GM18951 (cell line): ENCODE results near the gene GUCA1A.
"Not testable (repeated sequence)": the region's sequence is repeated elsewhere in the genome, so short reads cannot be mapped to it uniquely, and the experiment has no call there.

ENCODE experiments used
- POLR2A ChIP-seq: IDR thresholded peaks from 4 replicates; pipeline ENCODE4 v1.6.1; 2011; ENCODE audit warnings: mild to moderate bottlenecking; ENCODE audit not compliant: insufficient read length, insufficient read depth; ENCODE audit errors: extremely low read depth
- in situ Hi-C: fragments of 300-500 bp; cut with MboI; formaldehyde crosslinking; loops from one replicate; pipeline ENCODE4 v1.12.0; 2022; ENCODE audit warnings: low sequenced_read_pairs, mixed read lengths, inconsistent platforms; ENCODE audit not compliant: unreplicated experiment

Gene GUCA1A

GRCh38 chr6:42155293-42155692 lies 17.9 kb upstream of the GUCA1A start:
- in situ Hi-C loops, result no loop called here
- TF ChIP-seq POLR2A, result no peak

GRCh38 chr6:42156638-42157037 lies 16.5 kb upstream of the GUCA1A start:
- TF ChIP-seq POLR2A, result no peak
- in situ Hi-C loops, result no loop called here

GRCh38 chr6:42158011-42158410 lies 15.2 kb upstream of the GUCA1A start:
- TF ChIP-seq POLR2A, result no peak
- in situ Hi-C loops, result no loop called here

- in situ Hi-C loops, result no loop called here
- no peak for TF ChIP-seq POLR2A
Measured at GRCh38 chr6:42158631-42159030, 14.5 kb upstream of the GUCA1A start.

GRCh38 chr6:42159431-42160024 lies 13.6 kb upstream of the GUCA1A start:
- in situ Hi-C loops, result no loop called here
- no peak for TF ChIP-seq POLR2A

GRCh38 chr6:42162384-42162783 lies 10.8 kb upstream of the GUCA1A start:
- in situ Hi-C loops, result no loop called here
- TF ChIP-seq POLR2A, result no peak

GRCh38 chr6:42162812-42163211 lies 10.4 kb upstream of the GUCA1A start:
- in situ Hi-C loops, result no loop called here
- TF ChIP-seq POLR2A, result no peak

GRCh38 chr6:42163981-42164380 lies 9.2 kb upstream of the GUCA1A start:
- no peak for TF ChIP-seq POLR2A

GRCh38 chr6:42165016-42165415 lies 8.1 kb upstream of the GUCA1A start:
- TF ChIP-seq POLR2A, result no peak
- in situ Hi-C loops, result no loop called here

More at GRCh38 chr6:42163981-42164380, 9.2 kb upstream of the GUCA1A start:
- in situ Hi-C loops, result no loop called here

- TF ChIP-seq POLR2A, result no peak
- in situ Hi-C loops, result no loop called here
Measured at GRCh38 chr6:42166444-42167141, 6.6 kb upstream of the GUCA1A start.

GRCh38 chr6:42168650-42169049 lies 4.5 kb upstream of the GUCA1A start:
- in situ Hi-C loops, result no loop called here
- no peak for TF ChIP-seq POLR2A

- in situ Hi-C loops, result not testable (repeated sequence)
Measured at GRCh38 chr6:42169780-42170179, 3.4 kb upstream of the GUCA1A start.

- TF ChIP-seq POLR2A, result no peak
- in situ Hi-C loops, result no loop called here
Measured at GRCh38 chr6:42171813-42172581, 1.2 kb upstream of the GUCA1A start.

GRCh38 chr6:42175860-42176259 lies 2.7 kb downstream of the GUCA1A start:
- no peak for TF ChIP-seq POLR2A
- in situ Hi-C loops, result no loop called here
